Stimulated activated CD8-positive, alpha-beta memory T cell treated with anti-CD3 and anti-CD28 coated beads, Interleukin-7, amount 100 ng/mL, for 48 hours (primary cell): ENCODE measurements around the gene KDM6A.
"Not testable (repeated sequence)": the region's sequence is repeated elsewhere in the genome, so short reads cannot be mapped to it uniquely, and the experiment has no call there.

Experiments used
- DNase-seq, 2 donors: peaks; one replicate each; pipeline ENCODE4 v3.0.0-alpha.2; 2020; ENCODE audit warnings: low read depth in 1 of 2; ENCODE audit errors: extremely low read depth in 1 of 2

The KDM6A gene

GRCh38 chrX:44915361-44915868, 42.4 kb downstream of the KDM6A start:
- DNase-seq: no peak

- DNase-seq: no peak
Measured at GRCh38 chrX:44918722-44919121, 45.7 kb downstream of the KDM6A start.

- DNase-seq: no peak
Measured at GRCh38 chrX:44922980-44923379, 50.0 kb downstream of the KDM6A start.

GRCh38 chrX:44927398-44927797, 54.4 kb downstream of the KDM6A start:
- DNase-seq: no peak

- DNase-seq: no peak
Measured at GRCh38 chrX:44931441-44931973, 58.5 kb downstream of the KDM6A start.

- no peak for DNase-seq
Measured at GRCh38 chrX:44935172-44935571, 62.2 kb downstream of the KDM6A start.

GRCh38 chrX:44935640-44936039, 62.7 kb downstream of the KDM6A start:
- no peak for DNase-seq

- no peak for DNase-seq
Measured at GRCh38 chrX:44937606-44938005, 64.6 kb downstream of the KDM6A start.

- no peak for DNase-seq
Measured at GRCh38 chrX:44938111-44938510, 65.1 kb downstream of the KDM6A start.

- not testable (repeated sequence) for DNase-seq
Measured at GRCh38 chrX:44940541-44940940, 67.6 kb downstream of the KDM6A start.

GRCh38 chrX:44943007-44943406, 70.0 kb downstream of the KDM6A start:
- DNase-seq: no peak

- no peak for DNase-seq
Measured at GRCh38 chrX:44944894-44945293, 71.9 kb downstream of the KDM6A start.

- no peak for DNase-seq
Measured at GRCh38 chrX:44945736-44946135, 72.7 kb downstream of the KDM6A start.

- DNase-seq: no peak
Measured at GRCh38 chrX:44946771-44947170, 73.8 kb downstream of the KDM6A start.

- DNase-seq: no peak
Measured at GRCh38 chrX:44947995-44948394, 75.0 kb downstream of the KDM6A start.

- no peak for DNase-seq
Measured at GRCh38 chrX:44948406-44948805, 75.4 kb downstream of the KDM6A start.

- no peak for DNase-seq
Measured at GRCh38 chrX:44949125-44949524, 76.1 kb downstream of the KDM6A start.

- DNase-seq: not testable (repeated sequence)
Measured at GRCh38 chrX:44950471-44951366, 77.7 kb downstream of the KDM6A start.

GRCh38 chrX:44951572-44952067, 78.6 kb downstream of the KDM6A start:
- DNase-seq: no peak

GRCh38 chrX:44952329-44953027, 79.5 kb downstream of the KDM6A start:
- DNase-seq: no peak

- no peak for DNase-seq
Measured at GRCh38 chrX:44953734-44954502, 80.9 kb downstream of the KDM6A start.
